Keratinocyte (primary cell): ENCODE measurements around the gene DDIAS.

Experiments
- CTCF ChIP-seq, 3 experiments: IDR thresholded peaks in 1 of 3; conservative IDR thresholded peaks in 1 of 3; optimal IDR thresholded peaks in 1 of 3; 2 replicates in 2 of 3; 3 replicates in 1 of 3; pipeline versions ENCODE3 to v1.5.1; 2011; ENCODE audit warnings: low read length in 3 of 3, mild to moderate bottlenecking in 3 of 3, moderate library complexity in 2 of 3, control low read depth in 1 of 3, inconsistent platforms in 1 of 3; ENCODE audit not compliant: insufficient read depth in 2 of 3; ENCODE audit errors: extremely low read depth in 1 of 3
- EZH2 ChIP-seq: IDR thresholded peaks from one replicate; pipeline ENCODE4 v1.6.1; 2012; ENCODE audit warnings: inconsistent platforms, mild to moderate bottlenecking, low read length, moderate library complexity

GRCh38 chr11:82901922-82902485, 468 bp downstream of the DDIAS start:
- no peak for TF ChIP-seq CTCF (optimal IDR thresholded peaks at IDR 0.05 in 1 of 3, IDR thresholded peaks at IDR 0.05 in 1 of 3, conservative IDR thresholded peaks at IDR 0.05 in 1 of 3; ENCODE audit: extremely low read depth in 1 of 3, insufficient read depth in 2 of 3, low read length in 3 of 3)
- TF ChIP-seq EZH2 = no peak
